ENCODE measurements around the gene SLFN12L.

DNA sequence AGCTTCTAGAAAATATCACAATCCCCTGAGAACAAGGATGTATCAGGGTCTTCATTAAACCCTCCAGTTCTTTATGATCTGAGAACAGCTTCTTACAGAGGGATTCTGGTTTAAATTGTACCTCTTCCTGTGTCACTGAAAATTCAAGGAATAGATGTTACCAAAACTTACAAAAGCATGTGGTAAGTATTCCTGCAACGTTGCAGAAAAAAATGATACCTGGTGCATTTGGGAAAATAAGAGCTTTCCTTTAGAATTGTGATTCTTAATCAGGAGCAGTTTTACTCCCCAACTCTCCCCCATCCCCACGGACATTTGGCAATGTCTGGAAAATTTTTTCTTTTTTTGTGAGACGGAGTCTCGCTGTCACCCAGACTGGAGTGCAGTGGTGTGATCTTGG is 15.8 kb upstream of the SLFN12L start:
- TF ChIP-seq, protein P1, sequence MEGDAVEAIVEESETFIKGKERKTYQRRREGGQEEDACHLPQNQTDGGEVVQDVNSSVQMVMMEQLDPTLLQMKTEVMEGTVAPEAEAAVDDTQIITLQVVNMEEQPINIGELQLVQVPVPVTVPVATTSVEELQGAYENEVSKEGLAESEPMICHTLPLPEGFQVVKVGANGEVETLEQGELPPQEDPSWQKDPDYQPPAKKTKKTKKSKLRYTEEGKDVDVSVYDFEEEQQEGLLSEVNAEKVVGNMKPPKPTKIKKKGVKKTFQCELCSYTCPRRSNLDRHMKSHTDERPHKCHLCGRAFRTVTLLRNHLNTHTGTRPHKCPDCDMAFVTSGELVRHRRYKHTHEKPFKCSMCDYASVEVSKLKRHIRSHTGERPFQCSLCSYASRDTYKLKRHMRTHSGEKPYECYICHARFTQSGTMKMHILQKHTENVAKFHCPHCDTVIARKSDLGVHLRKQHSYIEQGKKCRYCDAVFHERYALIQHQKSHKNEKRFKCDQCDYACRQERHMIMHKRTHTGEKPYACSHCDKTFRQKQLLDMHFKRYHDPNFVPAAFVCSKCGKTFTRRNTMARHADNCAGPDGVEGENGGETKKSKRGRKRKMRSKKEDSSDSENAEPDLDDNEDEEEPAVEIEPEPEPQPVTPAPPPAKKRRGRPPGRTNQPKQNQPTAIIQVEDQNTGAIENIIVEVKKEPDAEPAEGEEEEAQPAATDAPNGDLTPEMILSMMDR (IDR thresholded peaks at IDR 0.05): no peak
- no peak for TF ChIP-seq POLR2A (IDR thresholded peaks at IDR 0.05)
